Measurements from ENCODE around the gene ITGA4. TPM values are rescaled to one million over a fixed set of nuclear protein-coding genes. Genes with fewer than 3 reads are reported as not detected.

ITGA4 gene
- total RNA-seq, 1 donor from 2014 or later, result 74.4 TPM

DNA sequence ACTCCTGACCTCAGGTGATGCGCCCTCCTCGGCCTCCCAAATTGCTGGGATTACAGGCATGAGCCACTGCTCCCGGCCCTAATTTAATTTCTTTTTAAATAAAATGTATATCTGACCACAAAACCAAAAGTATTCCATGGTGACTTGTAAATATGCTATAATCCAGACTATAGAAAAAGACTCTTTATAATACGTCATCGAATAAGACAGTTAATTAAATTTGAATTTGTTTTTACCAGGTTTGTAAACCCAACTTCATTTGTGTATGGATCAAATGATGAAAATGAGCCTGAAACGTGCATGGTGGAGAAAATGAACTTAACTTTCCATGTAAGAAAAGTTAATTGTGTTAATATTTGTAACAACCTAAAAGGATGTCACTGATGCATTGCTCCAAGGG is 69.9 kb downstream of the ITGA4 start:
- H3K4me1 Mint-ChIP-seq, result no peaks in the 10 kb centered on the region
- no peaks in the 10 kb centered on the region for H3K9me3 Mint-ChIP-seq
- H3K4me3 Mint-ChIP-seq, result no peak overlapping the region
- no peaks in the 10 kb centered on the region for H3K36me3 Mint-ChIP-seq (ENCODE audit: low read depth)
- no peak overlapping the region for H3K27ac Mint-ChIP-seq (ENCODE audit: unreplicated experiment)
- DNase-seq (ENCODE audit: low read depth, low spot score), result no peak
- H3K27me3 Mint-ChIP-seq (ENCODE audit: low read depth), result no peaks in the 10 kb centered on the region
- TF ChIP-seq, protein P1, sequence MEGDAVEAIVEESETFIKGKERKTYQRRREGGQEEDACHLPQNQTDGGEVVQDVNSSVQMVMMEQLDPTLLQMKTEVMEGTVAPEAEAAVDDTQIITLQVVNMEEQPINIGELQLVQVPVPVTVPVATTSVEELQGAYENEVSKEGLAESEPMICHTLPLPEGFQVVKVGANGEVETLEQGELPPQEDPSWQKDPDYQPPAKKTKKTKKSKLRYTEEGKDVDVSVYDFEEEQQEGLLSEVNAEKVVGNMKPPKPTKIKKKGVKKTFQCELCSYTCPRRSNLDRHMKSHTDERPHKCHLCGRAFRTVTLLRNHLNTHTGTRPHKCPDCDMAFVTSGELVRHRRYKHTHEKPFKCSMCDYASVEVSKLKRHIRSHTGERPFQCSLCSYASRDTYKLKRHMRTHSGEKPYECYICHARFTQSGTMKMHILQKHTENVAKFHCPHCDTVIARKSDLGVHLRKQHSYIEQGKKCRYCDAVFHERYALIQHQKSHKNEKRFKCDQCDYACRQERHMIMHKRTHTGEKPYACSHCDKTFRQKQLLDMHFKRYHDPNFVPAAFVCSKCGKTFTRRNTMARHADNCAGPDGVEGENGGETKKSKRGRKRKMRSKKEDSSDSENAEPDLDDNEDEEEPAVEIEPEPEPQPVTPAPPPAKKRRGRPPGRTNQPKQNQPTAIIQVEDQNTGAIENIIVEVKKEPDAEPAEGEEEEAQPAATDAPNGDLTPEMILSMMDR (conservative IDR thresholded peaks at IDR 0.05), result no peak

DNA sequence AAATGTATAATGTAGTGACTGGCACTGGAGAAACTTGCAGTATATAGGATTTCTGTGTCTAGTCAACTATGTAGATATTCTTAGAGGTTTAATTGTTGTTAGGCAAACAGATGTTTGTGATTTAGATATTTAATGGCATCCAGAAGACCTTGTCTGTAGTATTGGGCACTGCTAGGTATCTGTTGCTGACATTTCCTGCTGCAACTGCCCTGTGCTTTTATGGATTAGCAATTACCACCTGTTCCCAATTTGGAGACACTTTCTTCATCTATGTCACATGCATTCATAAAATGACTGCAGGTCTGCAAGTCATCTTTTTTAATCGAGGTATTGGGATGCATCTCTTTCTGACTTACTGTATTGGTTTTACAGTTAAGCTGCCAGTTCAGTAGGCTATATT is 71.3 kb downstream of the ITGA4 start:
- Mint-ChIP-seq H3K36me3 (ENCODE audit: low read depth) (peaks cover 5% of the 10 kb centered on the region), H3K9me3 (peaks cover 2% of the 10 kb centered on the region), H3K27me3 (ENCODE audit: low read depth) (no peaks in the 10 kb centered on the region), H3K27ac (ENCODE audit: unreplicated experiment) (no peak overlapping the region), H3K4me3 (no peak overlapping the region), H3K4me1 (no peaks in the 10 kb centered on the region)
- no peak for DNase-seq (ENCODE audit: low read depth, low spot score)
- TF ChIP-seq, protein P1 (conservative IDR thresholded peaks at IDR 0.05), result no peak

DNA sequence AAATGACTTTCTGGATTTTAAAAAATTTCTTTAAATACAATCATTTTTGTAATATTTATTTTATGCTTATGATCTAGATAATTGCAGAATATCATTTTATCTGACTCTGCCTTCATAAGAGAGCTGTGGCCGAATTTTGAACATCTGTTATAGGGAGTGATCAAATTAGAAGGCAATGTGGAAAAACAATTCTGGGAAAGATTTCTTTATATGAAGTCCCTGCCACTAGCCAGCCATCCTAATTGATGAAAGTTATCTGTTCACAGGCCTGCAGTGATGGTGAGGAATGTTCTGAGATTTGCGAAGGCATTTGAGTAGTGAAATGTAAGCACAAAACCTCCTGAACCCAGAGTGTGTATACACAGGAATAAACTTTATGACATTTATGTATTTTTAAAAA is 79.5 kb downstream of the ITGA4 start:
- Mint-ChIP-seq H3K27ac (ENCODE audit: unreplicated experiment) (no peak overlapping the region), H3K9me3 (peaks cover 4% of the 10 kb centered on the region), H3K4me1 (no peaks in the 10 kb centered on the region), H3K4me3 (no peak overlapping the region), H3K27me3 (ENCODE audit: low read depth) (no peaks in the 10 kb centered on the region), H3K36me3 (ENCODE audit: low read depth) (peaks cover 33% of the 10 kb centered on the region)
- DNase-seq (ENCODE audit: low read depth, low spot score), result no peak
- TF ChIP-seq, protein P1 (conservative IDR thresholded peaks at IDR 0.05), result no peak

DNA sequence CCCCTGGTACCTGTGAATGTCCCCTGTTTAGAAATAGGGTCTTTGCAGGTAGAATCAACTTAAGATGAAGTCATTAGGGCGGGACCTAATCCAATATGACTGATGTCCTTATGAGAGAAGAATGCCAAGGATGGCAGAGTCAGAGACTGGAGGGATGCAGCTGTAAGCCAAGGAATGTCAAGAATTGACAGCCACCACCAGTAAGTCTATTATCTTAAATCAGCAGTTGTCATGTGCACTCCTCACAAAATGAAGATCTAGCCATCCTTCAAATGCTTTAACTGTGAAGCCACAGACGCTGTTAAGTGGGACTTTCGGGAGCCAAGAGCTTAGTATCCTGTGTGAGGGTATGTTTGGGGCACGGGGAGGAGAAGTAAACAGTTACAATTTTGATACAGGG is 83.2 kb downstream of the ITGA4 start:
- TF ChIP-seq, protein P1 (conservative IDR thresholded peaks at IDR 0.05), result no peak
- H3K27ac Mint-ChIP-seq (ENCODE audit: unreplicated experiment), result no peak overlapping the region
- H3K4me1 Mint-ChIP-seq, result no peaks in the 10 kb centered on the region

DNA sequence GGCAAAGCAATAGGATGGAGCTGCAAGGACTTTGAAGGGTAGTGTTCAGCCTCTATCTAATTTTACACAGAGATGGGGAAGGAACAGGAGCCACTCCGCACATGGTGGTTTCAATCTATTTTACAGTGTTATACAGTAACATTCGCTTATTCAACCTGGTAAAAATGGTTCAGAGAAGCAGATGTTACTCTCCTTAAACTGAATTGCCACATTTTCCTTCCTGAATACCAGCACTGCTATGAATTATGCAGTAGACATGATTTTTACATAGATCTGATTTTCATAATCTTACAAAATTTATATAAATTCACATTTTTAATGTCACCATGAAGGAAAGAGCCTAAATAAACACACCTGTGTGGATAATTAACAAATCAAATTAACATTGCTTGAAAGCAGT is 85.0 kb downstream of the ITGA4 start:
- H3K4me1 Mint-ChIP-seq, result no peaks in the 10 kb centered on the region
- no peak for DNase-seq (ENCODE audit: low read depth, low spot score)
- no peaks in the 10 kb centered on the region for H3K27me3 Mint-ChIP-seq (ENCODE audit: low read depth)
- H3K4me3 Mint-ChIP-seq, result no peak overlapping the region
- H3K9me3 Mint-ChIP-seq, result peaks cover 5% of the 10 kb centered on the region
- peaks cover 19% of the 10 kb centered on the region for H3K36me3 Mint-ChIP-seq (ENCODE audit: low read depth)
- TF ChIP-seq, protein P1 (conservative IDR thresholded peaks at IDR 0.05), result no peak
- no peak overlapping the region for H3K27ac Mint-ChIP-seq (ENCODE audit: unreplicated experiment)

More for the DNA sequence above, 83.2 kb downstream of the ITGA4 start:
- Mint-ChIP-seq H3K4me3 (no peak overlapping the region), H3K36me3 (ENCODE audit: low read depth) (peaks cover 22% of the 10 kb centered on the region), H3K27me3 (ENCODE audit: low read depth) (no peaks in the 10 kb centered on the region), H3K9me3 (peaks cover 2% of the 10 kb centered on the region)
- DNase-seq (ENCODE audit: low read depth, low spot score), result no peak

DNA sequence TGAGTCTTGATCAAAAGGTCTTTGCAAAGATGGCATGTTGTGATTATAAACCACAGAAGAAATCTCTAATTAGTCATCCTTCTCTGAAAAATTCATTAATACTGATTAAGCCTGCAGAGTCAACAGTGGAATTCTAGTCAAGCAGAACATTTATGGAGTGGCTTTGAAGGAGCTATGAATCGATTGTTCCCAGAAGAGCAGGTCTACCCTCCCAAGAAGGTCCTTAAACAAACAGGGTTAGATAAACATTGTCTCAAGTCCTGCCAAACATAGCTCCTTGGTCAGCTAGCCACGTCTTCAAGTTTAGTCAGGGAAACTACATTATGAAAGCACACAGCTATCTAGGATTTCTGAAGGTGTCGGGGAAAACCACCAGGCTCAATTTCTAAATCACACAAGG is 88.9 kb downstream of the ITGA4 start:
- H3K9me3 Mint-ChIP-seq, result peaks cover 3% of the 10 kb centered on the region
- H3K4me3 Mint-ChIP-seq, result no peak overlapping the region
- H3K27ac Mint-ChIP-seq (ENCODE audit: unreplicated experiment), result no peak overlapping the region
- TF ChIP-seq, protein P1 (conservative IDR thresholded peaks at IDR 0.05), result no peak
- no peaks in the 10 kb centered on the region for H3K27me3 Mint-ChIP-seq (ENCODE audit: low read depth)
- peaks cover 3% of the 10 kb centered on the region for H3K36me3 Mint-ChIP-seq (ENCODE audit: low read depth)
- DNase-seq (ENCODE audit: low read depth, low spot score), result no peak
- H3K4me1 Mint-ChIP-seq, result no peaks in the 10 kb centered on the region

Measured in neural crest cell (in vitro differentiated cells).